Activated naive CD4-positive, alpha-beta T cell treated with anti-CD3 and anti-CD28 coated beads, Interleukin-2, amount 10 ng/mL, durations not matched to agents 7 days and 5 days (primary cell): Measurements from ENCODE around the gene ARL9.

ENCODE experiments used
- CTCF ChIA-PET: fragments of 350-600 bp; sonication (Branson Sonifier 250); formaldehyde crosslinking; loops from one replicate; lab custom pipeline; 2021; ENCODE audit warnings: antibody characterized with exemption; lab: Charles Lee
- DNase-seq: peaks from one replicate; pipeline ENCODE4 v3.0.0-alpha.2; 2020
- H3K27ac Mint-ChIP-seq: one replicate; pipeline ENCODE4 v1.8.0; 2021; ENCODE audit warnings: mild to moderate bottlenecking, moderate library complexity, mixed read lengths
- H3K27me3 Mint-ChIP-seq: one replicate; pipeline ENCODE4 v1.8.0; 2021; ENCODE audit warnings: mild to moderate bottlenecking, mixed read lengths
- H3K36me3 Mint-ChIP-seq: one replicate; pipeline ENCODE4 v1.8.0; 2021; ENCODE audit warnings: mixed read lengths
- H3K4me1 Mint-ChIP-seq: one replicate; pipeline ENCODE4 v1.8.0; 2021; ENCODE audit warnings: mixed read lengths
- H3K4me3 Mint-ChIP-seq: one replicate; pipeline ENCODE4 v1.8.0; 2021; ENCODE audit warnings: mild to moderate bottlenecking, moderate library complexity, mixed read lengths
- H3K9me3 Mint-ChIP-seq: one replicate; pipeline ENCODE4 v1.8.0; 2021; ENCODE audit warnings: mixed read lengths

ARL9 gene

DNA sequence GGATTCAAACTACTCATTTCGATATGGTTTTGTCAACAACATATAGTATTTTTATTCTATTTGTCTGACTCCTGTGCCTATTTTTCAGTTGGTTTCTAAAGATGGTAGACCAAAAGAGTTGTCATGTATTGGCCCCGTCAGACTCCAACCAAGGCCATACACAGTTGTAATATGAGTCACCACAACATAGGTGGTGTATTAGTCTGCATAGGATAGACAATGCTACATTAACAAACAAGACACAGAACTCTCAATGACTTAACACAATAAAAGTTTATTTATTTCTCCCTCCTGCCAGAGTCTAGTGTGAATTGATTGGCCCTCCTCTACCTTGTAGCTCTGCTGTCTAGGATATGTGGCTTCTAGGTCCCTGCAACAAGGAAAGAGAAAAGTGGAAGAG lies 45.9 kb downstream of the ARL9 start:
- Mint-ChIP-seq H3K36me3 (no peaks in the 10 kb centered on the region), H3K27me3 (no peaks in the 10 kb centered on the region), H3K27ac (no peak overlapping the region), H3K4me3 (no peak overlapping the region), H3K4me1 (peaks cover 13% of the 10 kb centered on the region), H3K9me3 (no peaks in the 10 kb centered on the region)
- DNase-seq, result no peak
- CTCF ChIA-PET, result no interaction called here

GRCh38 chr4:56552273-56552672 lies 46.7 kb downstream of the ARL9 start:
- H3K27ac Mint-ChIP-seq, result no peak overlapping the region
- H3K36me3 Mint-ChIP-seq, result no peaks in the 10 kb centered on the region
- no peaks in the 10 kb centered on the region for H3K9me3 Mint-ChIP-seq
- no peaks in the 10 kb centered on the region for H3K27me3 Mint-ChIP-seq
- H3K4me1 Mint-ChIP-seq, result peaks cover 13% of the 10 kb centered on the region
- CTCF ChIA-PET, result no interaction called here
- no peak overlapping the region for H3K4me3 Mint-ChIP-seq
- DNase-seq, result no peak

GRCh38 chr4:56570041-56570440 lies 64.5 kb downstream of the ARL9 start:
- no peaks in the 10 kb centered on the region for H3K4me1 Mint-ChIP-seq
- H3K27ac Mint-ChIP-seq, result no peak overlapping the region
- no peak overlapping the region for H3K4me3 Mint-ChIP-seq
- H3K27me3 Mint-ChIP-seq, result no peaks in the 10 kb centered on the region
- H3K36me3 Mint-ChIP-seq, result no peaks in the 10 kb centered on the region
- CTCF ChIA-PET, result no interaction called here
- DNase-seq, result no peak
- H3K9me3 Mint-ChIP-seq, result no peaks in the 10 kb centered on the region
